ENCODE results near the gene KY. TPM values are rescaled to one million over a fixed set of nuclear protein-coding genes. Genes with fewer than 3 reads are reported as not detected.

KY gene
- total and polyA plus RNA-seq, 10 of the 15 experiments (the other 5 are each of a cell fraction or from before 2014, with no cell fraction given): 0.04 to 0.11 TPM; not detected in 8

DNA sequence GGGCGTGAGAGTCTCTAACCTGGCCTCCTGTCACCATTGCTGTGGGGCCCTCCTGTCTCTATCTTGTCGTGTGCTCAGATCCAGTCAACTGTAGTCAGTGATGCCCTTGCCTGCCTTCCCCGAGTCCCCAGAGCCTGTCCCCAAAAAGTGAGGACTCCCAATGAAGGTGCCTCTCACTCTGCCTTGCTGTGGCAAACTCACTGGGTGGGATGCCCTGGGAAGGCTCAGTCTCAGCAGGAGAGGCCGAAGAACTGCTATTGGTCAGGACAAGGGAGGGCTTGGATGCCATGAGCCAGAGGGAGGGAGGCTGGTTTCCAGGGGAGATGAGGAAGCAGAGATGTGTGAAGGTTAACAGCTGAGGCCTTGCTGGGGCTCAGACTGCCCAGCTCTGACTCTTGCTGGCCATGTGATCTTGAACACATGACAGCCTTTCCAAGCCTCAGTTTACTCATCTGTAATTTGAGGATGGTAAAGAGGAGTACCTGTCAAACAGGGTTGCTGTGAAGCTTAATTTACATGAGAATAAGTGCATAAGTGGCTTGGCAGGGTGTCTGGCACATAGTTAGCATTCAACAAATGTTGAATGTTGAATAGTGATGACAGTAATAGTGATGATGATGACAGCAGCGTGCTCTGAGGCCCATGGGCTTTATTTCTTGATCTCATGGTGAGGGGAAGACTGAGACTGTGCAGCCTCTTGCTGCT, 8.2 kb downstream of the KY start:
- Histone ChIP-seq H3K9ac (ENCODE audit: control insufficient read depth, insufficient read depth, low read length) (no peak overlapping the region), H3K27ac (ENCODE audit: control insufficient read depth, insufficient read depth) (no peak overlapping the region), H3K36me3 (ENCODE audit: control insufficient read depth in 2 of 2, insufficient read depth in 2 of 2, low read length in 1 of 2) (no peaks in the 10 kb centered on the region), H4K20me1 (ENCODE audit: control insufficient read depth, insufficient read depth) (no peaks in the 10 kb centered on the region), H3K79me2 (ENCODE audit: control insufficient read depth, insufficient read depth, low read length) (no peaks in the 10 kb centered on the region), H3K4me3 (no peak overlapping the region), H3K27me3 (replicated peaks in 1 of 2; ENCODE audit: control insufficient read depth in 2 of 2, insufficient read depth in 2 of 2, low read length in 1 of 2) (no peaks in the 10 kb centered on the region), H2AFZ (ENCODE audit: control insufficient read depth, low read depth, low read length) (no peak overlapping the region), H3K9me3 (replicated peaks; ENCODE audit: control insufficient read depth, insufficient read depth, low read length) (no peaks in the 10 kb centered on the region), H3K4me1 (ENCODE audit: control insufficient read depth, insufficient read depth, low read length) (no peaks in the 10 kb centered on the region), H3K4me2 (ENCODE audit: control insufficient read depth, insufficient read depth) (no peak overlapping the region)
- ChIA-PET CTCF (interaction anchor here (0.6 to 1.1 kb wide), 3 partner anchors 9 to 861 kb away, joined by 3 read pairs; partner anchors contain the start of gene EPHB1), SMC1A (ENCODE audit: uncharacterized antibody, unreplicated experiment) (no interaction called here), RAD21 (ENCODE audit: unreplicated experiment) (no interaction called here), POLR2A (no interaction called here)
- FAIRE-seq (no peak), DNase-seq (ENCODE audit: low read depth, low spot score) (no peak), ATAC-seq (no peak)
- TF ChIP-seq, protein P1, sequence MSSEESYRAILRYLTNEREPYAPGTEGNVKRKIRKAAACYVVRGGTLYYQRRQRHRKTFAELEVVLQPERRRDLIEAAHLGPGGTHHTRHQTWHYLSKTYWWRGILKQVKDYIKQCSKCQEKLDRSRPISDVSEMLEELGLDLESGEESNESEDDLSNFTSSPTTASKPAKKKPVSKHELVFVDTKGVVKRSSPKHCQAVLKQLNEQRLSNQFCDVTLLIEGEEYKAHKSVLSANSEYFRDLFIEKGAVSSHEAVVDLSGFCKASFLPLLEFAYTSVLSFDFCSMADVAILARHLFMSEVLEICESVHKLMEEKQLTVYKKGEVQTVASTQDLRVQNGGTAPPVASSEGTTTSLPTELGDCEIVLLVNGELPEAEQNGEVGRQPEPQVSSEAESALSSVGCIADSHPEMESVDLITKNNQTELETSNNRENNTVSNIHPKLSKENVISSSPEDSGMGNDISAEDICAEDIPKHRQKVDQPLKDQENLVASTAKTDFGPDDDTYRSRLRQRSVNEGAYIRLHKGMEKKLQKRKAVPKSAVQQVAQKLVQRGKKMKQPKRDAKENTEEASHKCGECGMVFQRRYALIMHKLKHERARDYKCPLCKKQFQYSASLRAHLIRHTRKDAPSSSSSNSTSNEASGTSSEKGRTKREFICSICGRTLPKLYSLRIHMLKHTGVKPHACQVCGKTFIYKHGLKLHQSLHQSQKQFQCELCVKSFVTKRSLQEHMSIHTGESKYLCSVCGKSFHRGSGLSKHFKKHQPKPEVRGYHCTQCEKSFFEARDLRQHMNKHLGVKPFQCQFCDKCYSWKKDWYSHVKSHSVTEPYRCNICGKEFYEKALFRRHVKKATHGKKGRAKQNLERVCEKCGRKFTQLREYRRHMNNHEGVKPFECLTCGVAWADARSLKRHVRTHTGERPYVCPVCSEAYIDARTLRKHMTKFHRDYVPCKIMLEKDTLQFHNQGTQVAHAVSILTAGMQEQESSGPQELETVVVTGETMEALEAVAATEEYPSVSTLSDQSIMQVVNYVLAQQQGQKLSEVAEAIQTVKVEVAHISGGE (CRISPR knock-in tag; IDR thresholded peaks at IDR 0.05): no peak
- no peak for TF ChIP-seq NFYA (IDR thresholded peaks at IDR 0.05; ENCODE audit: borderline replicate concordance, low read depth, low read length)
- no peak for TF ChIP-seq IKZF1 (conservative IDR thresholded peaks at IDR 0.05)
- TF ChIP-seq MYC (IDR thresholded peaks at IDR 0.05; ENCODE audit: insufficient read depth, insufficient read length, insufficient replicate concordance, low read length, severe bottlenecking): no peak
- TF ChIP-seq EED (IDR thresholded peaks at IDR 0.05; ENCODE audit: low read depth): no peak
- TF ChIP-seq, protein P2, sequence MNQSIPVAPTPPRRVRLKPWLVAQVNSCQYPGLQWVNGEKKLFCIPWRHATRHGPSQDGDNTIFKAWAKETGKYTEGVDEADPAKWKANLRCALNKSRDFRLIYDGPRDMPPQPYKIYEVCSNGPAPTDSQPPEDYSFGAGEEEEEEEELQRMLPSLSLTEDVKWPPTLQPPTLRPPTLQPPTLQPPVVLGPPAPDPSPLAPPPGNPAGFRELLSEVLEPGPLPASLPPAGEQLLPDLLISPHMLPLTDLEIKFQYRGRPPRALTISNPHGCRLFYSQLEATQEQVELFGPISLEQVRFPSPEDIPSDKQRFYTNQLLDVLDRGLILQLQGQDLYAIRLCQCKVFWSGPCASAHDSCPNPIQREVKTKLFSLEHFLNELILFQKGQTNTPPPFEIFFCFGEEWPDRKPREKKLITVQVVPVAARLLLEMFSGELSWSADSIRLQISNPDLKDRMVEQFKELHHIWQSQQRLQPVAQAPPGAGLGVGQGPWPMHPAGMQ (IDR thresholded peaks at IDR 0.05; ENCODE audit: borderline replicate concordance): no peak
- TF ChIP-seq ESRRA (IDR thresholded peaks at IDR 0.05; ENCODE audit: low read length): no peak
- TF ChIP-seq NBN (IDR thresholded peaks at IDR 0.05): no peak
- no peak for TF ChIP-seq GATAD2B (conservative IDR thresholded peaks at IDR 0.05; ENCODE audit: low read depth)
- TF ChIP-seq ZNF217 (IDR thresholded peaks at IDR 0.05): no peak
- TF ChIP-seq BACH1 (IDR thresholded peaks at IDR 0.05; ENCODE audit: borderline replicate concordance): no peak
- intact Hi-C loops (cut with micrococcal nuclease; ENCODE audit: unreplicated experiment) (no loop called here), in situ Hi-C loops (cut with MboI) (no loop called here)
- no TSS peak for BruUV-seq (replicated peaks)
- WGBS (ENCODE audit: insufficient coverage, insufficient replicate concordance, low lambda C conversion rate, missing lambda C conversion rate): 1% methylated on average over 5 of the region's 5 CpGs
